Skeletal muscle tissue (tissue), 4 donors: Measurements from ENCODE around the gene CCL21. TPM values are rescaled to one million over a fixed set of nuclear protein-coding genes. Genes with fewer than 3 reads are reported as not detected.
"Not testable (repeated sequence)": the region's sequence is repeated elsewhere in the genome, so short reads cannot be mapped to it uniquely, and the experiment has no call there.

ENCODE experiments used
- H3K27ac ChIP-seq: one replicate; pipeline ENCODE4 v1.7.0; 2013; ENCODE audit warnings: mild to moderate bottlenecking, low read depth, low read length, inconsistent platforms
- H3K27me3 ChIP-seq, 3 donors: one replicate each; pipeline ENCODE4 v1.7.0; 2013; ENCODE audit warnings: low read length in 3 of 3; ENCODE audit not compliant: control insufficient read depth in 3 of 3, insufficient read depth in 3 of 3
- H3K36me3 ChIP-seq, 3 donors: one replicate each; pipeline ENCODE4 v1.7.0; 2013; ENCODE audit warnings: low read length in 3 of 3; ENCODE audit not compliant: control insufficient read depth in 3 of 3, insufficient read depth in 3 of 3
- H3K4me1 ChIP-seq, 3 donors: one replicate each; pipeline ENCODE4 v1.7.0; 2013; ENCODE audit warnings: low read length in 3 of 3, mild to moderate bottlenecking in 3 of 3; ENCODE audit not compliant: control insufficient read depth in 3 of 3, insufficient read depth in 3 of 3
- H3K4me3 ChIP-seq, 3 donors: one replicate each; pipeline ENCODE4 v1.7.0; 2013; ENCODE audit warnings: low read length in 3 of 3
- H3K9ac ChIP-seq, 3 donors: one replicate each; pipeline ENCODE4 v1.7.0; 2013; ENCODE audit warnings: low read length in 3 of 3, mild to moderate bottlenecking in 3 of 3, moderate library complexity in 2 of 3, low read depth in 1 of 3
- H3K9me3 ChIP-seq, 3 donors: one replicate each; pipeline ENCODE4 v1.7.0; 2013; ENCODE audit warnings: low read length in 3 of 3; ENCODE audit not compliant: control insufficient read depth in 3 of 3
- total RNA-seq: library from RNA; depleted of rRNA; stranded (reverse); fragments of >200 nt; gene quantifications from one replicate; pipeline ENCODE4 v1.2.3, GENCODE V29; 2014
- donor health status: Osteomylitis.

Gene CCL21
- total RNA-seq, 1 donor from 2014 or later: 15.7 TPM

DNA sequence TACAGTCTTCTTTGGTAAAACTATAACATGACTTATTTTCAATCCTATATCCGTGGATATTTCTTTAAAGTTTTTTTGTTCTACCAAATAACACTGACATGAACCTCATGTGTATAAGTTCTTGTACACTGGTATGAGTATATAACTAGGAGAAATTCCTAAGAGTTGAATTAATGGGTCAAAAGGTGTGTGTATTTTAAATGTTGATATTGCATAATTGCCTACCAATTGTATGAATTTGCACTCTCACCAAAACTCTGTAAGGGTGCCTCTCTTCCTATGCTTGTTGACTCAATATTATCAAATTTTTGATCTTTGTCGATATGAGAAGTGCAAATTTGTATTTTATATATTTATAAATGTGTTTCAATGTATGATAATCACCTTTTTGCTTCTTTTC, 22.9 kb upstream of the CCL21 start:
- H3K27ac ChIP-seq: no peak overlapping the region
- no peaks in the 10 kb centered on the region for H3K36me3 ChIP-seq
- H3K4me3 ChIP-seq: no peak overlapping the region
- no peaks in the 10 kb centered on the region for H3K27me3 ChIP-seq
- H3K4me1 ChIP-seq: no peaks in the 10 kb centered on the region
- H3K9me3 ChIP-seq: no peaks in the 10 kb centered on the region
- no peak overlapping the region for H3K9ac ChIP-seq

DNA sequence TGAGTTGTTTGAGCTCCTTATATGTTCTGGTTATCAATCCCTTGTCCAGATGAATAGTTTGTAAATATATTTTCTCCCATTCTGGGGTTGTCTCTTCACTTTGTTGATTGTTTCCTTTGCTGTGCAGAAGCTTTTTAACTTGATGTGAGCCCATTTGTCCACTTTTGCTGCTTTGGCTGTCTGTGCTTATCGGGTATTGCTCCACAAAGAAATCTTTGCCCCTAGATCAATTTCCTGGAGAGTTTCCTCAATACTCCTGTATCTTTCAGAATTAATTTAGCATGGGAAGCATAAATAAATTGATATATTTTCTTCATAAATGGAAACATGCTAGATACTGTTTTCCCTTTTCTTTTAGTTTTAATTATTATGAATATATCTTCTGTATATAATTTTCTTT, 22.5 kb upstream of the CCL21 start:
- Histone ChIP-seq H3K9me3 (no peaks in the 10 kb centered on the region), H3K9ac (no peak overlapping the region), H3K27me3 (no peaks in the 10 kb centered on the region), H3K4me3 (no peak overlapping the region), H3K4me1 (no peaks in the 10 kb centered on the region), H3K36me3 (no peaks in the 10 kb centered on the region), H3K27ac (no peak overlapping the region)

DNA sequence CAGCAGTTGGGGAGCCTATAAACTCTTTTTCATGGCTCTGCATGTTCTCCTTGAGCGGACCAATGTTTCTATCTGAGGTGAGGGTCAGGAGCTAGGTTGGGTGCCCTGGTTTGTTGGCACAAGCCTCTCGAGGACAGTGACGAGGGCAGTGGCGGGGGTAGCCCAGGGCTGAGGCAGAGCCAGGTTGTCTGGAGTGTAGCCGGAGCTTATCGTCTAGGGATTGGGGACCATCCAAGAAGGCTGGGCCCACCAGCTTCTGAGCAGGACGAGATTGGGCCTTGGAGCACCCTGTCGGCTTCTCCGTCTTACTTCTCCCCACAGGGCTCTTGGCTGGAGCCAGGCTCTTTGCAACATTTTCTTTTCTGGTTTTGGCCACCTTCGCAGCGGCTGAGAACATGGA, 13.2 kb upstream of the CCL21 start:
- Histone ChIP-seq H3K9me3 (no peaks in the 10 kb centered on the region), H3K27me3 (no peaks in the 10 kb centered on the region), H3K27ac (no peak overlapping the region), H3K36me3 (no peaks in the 10 kb centered on the region), H3K4me3 (no peak overlapping the region), H3K9ac (no peak overlapping the region), H3K4me1 (peaks cover 0 to 3% (median 3%) of the 10 kb centered on the region in 3 donors)

DNA sequence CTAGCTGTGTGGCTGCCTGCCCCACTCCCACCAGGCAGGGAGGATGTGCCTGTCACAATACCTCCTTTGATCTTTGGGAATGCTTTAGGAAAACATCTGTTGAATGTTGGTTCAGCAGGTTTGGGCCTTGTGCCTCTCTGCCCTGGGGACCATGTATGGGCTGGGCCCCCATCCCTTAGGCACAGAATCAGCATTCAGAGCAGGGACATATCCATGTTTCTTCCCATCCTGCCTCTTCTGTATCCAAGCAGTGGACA, 9.8 kb upstream of the CCL21 start:
- not testable (repeated sequence) for H3K27me3 ChIP-seq, H3K36me3 ChIP-seq, H3K9me3 ChIP-seq, H3K27ac ChIP-seq, H3K4me3 ChIP-seq, H3K9ac ChIP-seq, H3K4me1 ChIP-seq

DNA sequence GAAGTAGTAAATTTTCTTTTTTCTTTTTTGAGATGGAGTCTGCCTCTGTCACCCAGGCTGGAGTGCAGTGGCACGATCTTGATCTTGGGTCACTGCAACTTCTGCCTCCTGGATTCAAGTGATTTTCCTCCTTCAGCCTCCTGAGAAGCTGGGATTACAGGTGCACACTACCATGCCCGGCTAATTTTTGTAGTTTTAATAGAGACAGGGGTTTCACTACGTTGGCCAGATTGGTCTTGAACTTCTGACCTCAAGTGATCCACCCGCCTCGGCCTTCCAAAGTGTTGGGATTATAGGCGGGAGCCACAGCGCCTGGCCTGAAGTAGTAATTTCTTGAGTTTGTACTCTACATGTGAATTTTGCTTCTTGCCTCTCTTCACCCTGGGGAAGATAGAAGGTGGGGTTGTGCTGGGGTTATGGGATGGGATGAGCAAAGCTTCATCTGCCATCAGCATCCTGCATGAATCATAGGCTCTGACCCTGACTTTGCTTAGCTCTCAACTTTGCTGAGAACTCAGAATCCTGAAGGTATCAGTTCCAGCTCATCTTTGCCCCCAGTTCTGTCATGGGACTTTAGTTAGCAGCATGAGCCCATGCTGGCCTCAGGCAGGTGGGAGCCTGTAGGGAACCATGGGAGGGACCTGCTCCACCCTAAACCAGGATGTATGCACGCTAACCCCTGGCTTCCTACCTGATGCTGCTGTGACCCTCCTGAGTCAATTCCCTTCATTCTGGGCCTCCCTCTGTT, 9.3 kb upstream of the CCL21 start:
- no peak overlapping the region for H3K9ac ChIP-seq
- peaks cover 3 to 4% (median 3%) of the 10 kb centered on the region in 3 donors for H3K4me1 ChIP-seq
- H3K27ac ChIP-seq: no peak overlapping the region
- H3K4me3 ChIP-seq: no peak overlapping the region
- H3K36me3 ChIP-seq: no peaks in the 10 kb centered on the region
- H3K9me3 ChIP-seq: no peaks in the 10 kb centered on the region
- no peaks in the 10 kb centered on the region for H3K27me3 ChIP-seq

- Histone ChIP-seq H3K4me1 (peaks cover 3 to 4% (median 4%) of the 10 kb centered on the region in 3 donors), H3K9me3 (no peaks in the 10 kb centered on the region), H3K27ac (no peak overlapping the region), H3K36me3 (no peaks in the 10 kb centered on the region), H3K9ac (no peak overlapping the region), H3K27me3 (no peaks in the 10 kb centered on the region), H3K4me3 (no peak overlapping the region)
Observed at GRCh38 chr9:34717996-34718614, 8.2 kb upstream of the CCL21 start.

DNA sequence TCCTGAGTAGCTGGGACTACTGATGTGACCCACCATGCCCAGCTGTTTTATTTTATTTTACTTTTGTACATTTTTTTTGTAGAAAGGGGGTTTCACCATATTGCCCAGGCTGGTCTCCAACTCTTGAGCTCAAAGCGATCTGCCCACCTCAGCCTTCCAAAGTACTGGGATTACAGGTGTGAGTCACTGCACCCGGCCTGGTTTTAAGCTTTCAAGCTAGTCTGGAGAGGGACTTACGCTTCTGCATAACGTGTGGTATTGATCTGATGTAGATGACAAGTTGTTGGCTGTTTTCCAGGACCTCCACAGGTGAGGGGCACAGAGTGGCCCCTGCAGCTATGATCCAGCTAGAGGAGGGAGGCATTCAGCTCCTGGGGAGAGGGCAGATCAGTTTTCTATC, 6.8 kb upstream of the CCL21 start:
- Histone ChIP-seq H3K27me3 (no peaks in the 10 kb centered on the region), H3K4me1 (peaks cover 3 to 4% (median 4%) of the 10 kb centered on the region in 3 donors)

DNA sequence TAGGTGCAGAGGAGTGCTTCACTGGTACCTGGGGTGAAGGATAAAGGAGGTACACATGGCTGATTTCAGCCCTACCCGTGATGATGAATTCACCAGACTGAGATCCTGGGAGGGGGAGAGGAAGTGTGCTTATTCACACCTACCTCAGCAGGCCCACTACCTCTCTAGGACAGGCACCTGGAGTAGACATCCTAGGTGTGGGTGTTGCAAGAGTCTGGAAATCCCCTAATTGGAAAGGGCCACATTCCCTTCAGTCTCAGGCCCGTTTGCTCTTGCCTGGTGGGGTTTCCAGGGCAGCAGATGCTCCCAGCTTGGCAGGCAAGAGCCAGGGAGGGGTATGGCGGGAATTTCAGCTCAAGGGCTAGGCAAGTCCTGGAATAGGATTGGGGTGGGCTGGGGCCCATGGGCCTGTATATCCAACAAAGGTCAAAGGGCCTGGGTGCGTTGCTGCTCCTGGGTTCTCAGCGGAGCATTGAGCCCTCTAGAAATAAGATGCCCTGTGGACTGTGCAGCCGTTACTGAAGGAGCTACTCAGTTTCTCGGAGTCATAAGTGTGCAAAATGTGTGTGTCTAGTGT, 5.8 kb upstream of the CCL21 start:
- H3K27ac ChIP-seq: no peak overlapping the region
- H3K4me3 ChIP-seq: no peak overlapping the region
- no peaks in the 10 kb centered on the region for H3K9me3 ChIP-seq
- no peaks in the 10 kb centered on the region for H3K36me3 ChIP-seq
- no peak overlapping the region for H3K9ac ChIP-seq
- H3K27me3 ChIP-seq: no peaks in the 10 kb centered on the region
- peaks cover 3 to 4% (median 4%) of the 10 kb centered on the region in 3 donors for H3K4me1 ChIP-seq

More for the DNA sequence above, 6.8 kb upstream of the CCL21 start:
- no peaks in the 10 kb centered on the region for H3K36me3 ChIP-seq
- H3K27ac ChIP-seq: no peak overlapping the region
- H3K4me3 ChIP-seq: no peak overlapping the region
- H3K9me3 ChIP-seq: no peaks in the 10 kb centered on the region
- no peak overlapping the region for H3K9ac ChIP-seq

DNA sequence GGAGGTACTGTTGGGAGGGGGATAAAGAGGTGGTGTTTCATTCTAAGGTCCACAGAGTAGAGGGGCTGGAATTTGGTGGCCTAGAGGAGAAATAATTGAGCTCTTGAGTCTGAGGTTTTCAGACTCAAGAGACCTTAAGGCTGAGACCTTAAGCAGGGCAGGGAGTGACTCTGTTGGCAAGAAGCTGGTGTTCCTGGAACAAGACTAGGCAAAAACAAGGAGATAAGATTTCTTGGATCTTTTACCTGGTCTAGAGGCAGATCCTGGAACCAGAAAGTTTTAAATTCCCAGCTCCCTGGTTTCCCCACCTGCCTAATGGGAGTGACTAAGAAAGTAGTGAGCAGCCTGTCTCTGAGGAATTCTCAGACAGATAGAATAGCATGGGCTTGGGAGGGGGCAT, 4.1 kb upstream of the CCL21 start:
- H3K27ac ChIP-seq: no peak overlapping the region
- no peaks in the 10 kb centered on the region for H3K9me3 ChIP-seq
- no peak overlapping the region for H3K9ac ChIP-seq
- peaks cover 3 to 4% (median 4%) of the 10 kb centered on the region in 3 donors for H3K4me1 ChIP-seq
- H3K27me3 ChIP-seq: no peaks in the 10 kb centered on the region
- H3K36me3 ChIP-seq: no peaks in the 10 kb centered on the region
- no peak overlapping the region for H3K4me3 ChIP-seq

GRCh38 chr9:34712140-34712539, 2.2 kb upstream of the CCL21 start:
- H3K36me3 ChIP-seq: no peaks in the 10 kb centered on the region
- peaks cover 0 to 4% (median 0%) of the 10 kb centered on the region in 3 donors for H3K4me1 ChIP-seq
- H3K9me3 ChIP-seq: no peaks in the 10 kb centered on the region
- H3K9ac ChIP-seq: no peak overlapping the region
- no peak overlapping the region for H3K27ac ChIP-seq
- H3K27me3 ChIP-seq: no peaks in the 10 kb centered on the region
- no peak overlapping the region for H3K4me3 ChIP-seq
